IMR-90 (cell line): Measurements from ENCODE around the gene PLA2G4D. TPM values are rescaled to one million over a fixed set of nuclear protein-coding genes. Genes with fewer than 3 reads are reported as not detected.

ENCODE experiments used
- ATAC-seq: fragments of 200-7000 bp; cut with Tn5 transposase; 2 replicates; pipeline ENCODE4 v1.9.1; 2020; ENCODE audit warnings: low read depth, mild to moderate bottlenecking, moderate library complexity
- BruUV-seq: library from RNA; stranded (reverse); fragments of 400-500 nt; replicated peaks from 2 replicates; lab custom pipeline; 2021; lab: Mats Ljungman, UMichigan
- CTCF ChIA-PET: fragments of 300-600 bp; formaldehyde crosslinking; extraction: SDS; loops from one replicate; lab custom pipeline; 2021; ENCODE audit warnings: antibody characterized with exemption; lab: Yijun Ruan, JAX
- POLR2A ChIA-PET: fragments of 300-600 bp; sonication (Branson Sonifier 250); formaldehyde crosslinking; loops from one replicate; lab custom pipeline; 2022; ENCODE audit warnings: antibody characterized with exemption; ENCODE audit not compliant: unreplicated experiment; lab: Charles Lee
- DNase-seq: peaks from one replicate; pipeline ENCODE4 v3.0.0; 2013
- H2AFZ ChIP-seq: replicated peaks from 2 replicates; pipeline ENCODE3; 2013; ENCODE audit warnings: low read length, mild to moderate bottlenecking; ENCODE audit not compliant: poor library complexity
- H2AK5ac ChIP-seq: 2 replicates; pipeline ENCODE4 v1.6.1; 2013; ENCODE audit warnings: low read depth, low read length, inconsistent platforms
- H2AK9ac ChIP-seq: replicated peaks from 2 replicates; pipeline ENCODE3; 2013; ENCODE audit warnings: mild to moderate bottlenecking, low read depth, low read length, moderate library complexity; ENCODE audit not compliant: poor library complexity
- H2BK120ac ChIP-seq: 2 replicates; pipeline ENCODE4 v1.6.1; 2013; ENCODE audit warnings: low read depth, low read length, inconsistent platforms
- H2BK15ac ChIP-seq: 3 replicates; pipeline ENCODE4 v1.6.1; 2013; ENCODE audit warnings: low read depth, low read length, inconsistent platforms
- H2BK20ac ChIP-seq: 2 replicates; pipeline ENCODE4 v1.6.1; 2013; ENCODE audit warnings: low read depth, mild to moderate bottlenecking, inconsistent platforms, low read length, moderate library complexity
- H2BK5ac ChIP-seq: 2 replicates; pipeline ENCODE4 v1.6.1; 2013; ENCODE audit warnings: mild to moderate bottlenecking, low read depth, low read length, inconsistent platforms; ENCODE audit not compliant: poor library complexity, severe bottlenecking
- H3K14ac ChIP-seq: replicated peaks from 2 replicates; pipeline ENCODE4 v1.6.1; 2013; ENCODE audit warnings: low read depth, low read length, inconsistent platforms
- H3K18ac ChIP-seq: 2 replicates; pipeline ENCODE4 v1.6.1; 2013; ENCODE audit warnings: low read depth, low read length, control low read depth
- H3K23ac ChIP-seq: 2 replicates; pipeline ENCODE4 v1.6.1; 2013; ENCODE audit warnings: low read depth, low read length, inconsistent platforms
- H3K27ac ChIP-seq: 2 replicates; pipeline ENCODE4 v1.5.1; 2013; ENCODE audit warnings: mild to moderate bottlenecking, control low read depth, low read length; ENCODE audit not compliant: insufficient read depth
- H3K27me3 ChIP-seq: 2 replicates; pipeline ENCODE4 v1.6.1; 2013; ENCODE audit warnings: low read length; ENCODE audit not compliant: control insufficient read depth, insufficient read depth
- H3K36me3 ChIP-seq: 2 replicates; pipeline ENCODE4 v1.6.1; 2013; ENCODE audit warnings: low read length, mixed read lengths; ENCODE audit not compliant: control insufficient read depth, insufficient read depth
- H3K4ac ChIP-seq: 2 replicates; pipeline ENCODE4 v1.6.1; 2013; ENCODE audit warnings: low read depth, low read length, inconsistent platforms
- H3K4me1 ChIP-seq: 2 replicates; pipeline ENCODE4 v1.6.1; 2013; ENCODE audit warnings: low read length, mixed read lengths; ENCODE audit not compliant: control insufficient read depth, insufficient read depth
- H3K4me2 ChIP-seq: 2 replicates; pipeline ENCODE4 v1.6.1; 2013; ENCODE audit warnings: low read depth, mild to moderate bottlenecking, control low read depth, low read length, moderate library complexity
- H3K4me3 ChIP-seq: 2 replicates; pipeline ENCODE4 v1.5.1; 2013; ENCODE audit warnings: low read depth, mild to moderate bottlenecking, control low read depth, low read length, moderate library complexity; ENCODE audit not compliant: insufficient read depth
- H3K56ac ChIP-seq: 2 replicates; pipeline ENCODE4 v1.6.1; 2013; ENCODE audit warnings: low read length, inconsistent platforms; ENCODE audit not compliant: insufficient read depth; ENCODE audit errors: extremely low read depth
- H3K79me1 ChIP-seq, 2 experiments: 2 replicates each; pipeline ENCODE4 v1.6.1; 2013; ENCODE audit warnings: low read length in 2 of 2, inconsistent platforms in 1 of 2, low read depth in 1 of 2
- H3K9ac ChIP-seq: 2 replicates; pipeline ENCODE4 v1.6.1; 2013; ENCODE audit warnings: low read depth, low read length, control low read depth
- H3K9me1 ChIP-seq: 2 replicates; pipeline ENCODE4 v1.6.1; 2013; ENCODE audit warnings: low read length, inconsistent platforms; ENCODE audit not compliant: insufficient read depth
- H3K9me3 ChIP-seq: 2 replicates; pipeline ENCODE4 v1.6.1; 2013; ENCODE audit warnings: low read length; ENCODE audit not compliant: control insufficient read depth, insufficient read depth
- H4K20me1 ChIP-seq: 2 replicates; pipeline ENCODE4 v1.6.1; 2013; ENCODE audit warnings: low read length, inconsistent platforms; ENCODE audit not compliant: insufficient read depth
- H4K5ac ChIP-seq: 2 replicates; pipeline ENCODE4 v1.6.1; 2013; ENCODE audit warnings: mild to moderate bottlenecking, low read depth, low read length, control low read depth
- H4K8ac ChIP-seq, 2 experiments: 2 replicates each; pipeline ENCODE4 v1.6.1; 2013; ENCODE audit warnings: low read depth in 2 of 2, low read length in 2 of 2, control low read depth in 1 of 2, inconsistent platforms in 1 of 2
- H4K91ac ChIP-seq: 2 replicates; pipeline ENCODE4 v1.6.1; 2013; ENCODE audit warnings: low read depth, low read length, inconsistent platforms; ENCODE audit not compliant: insufficient read depth
- FOS ChIP-seq: fragments of 150-350 bp; IDR thresholded peaks from 2 replicates; pipeline ENCODE4 v1.6.1; 2016; ENCODE audit warnings: low read depth, low read length
- MAZ ChIP-seq: IDR thresholded peaks from 2 replicates; pipeline ENCODE4 v1.6.1; 2012; ENCODE audit warnings: low read depth, mild to moderate bottlenecking, low read length, improper control_type of control experiment, moderate library complexity, borderline replicate concordance
- WGBS, 2 experiments: methylation state at CpG; one replicate each; pipeline versions ENCODE4 v1.1.5 to v1.1.7; 2013; ENCODE audit warnings: missing lambda C conversion rate in 2 of 2; ENCODE audit not compliant: insufficient read length in 1 of 2; ENCODE audit errors: extremely low coverage in 2 of 2; 5-methylcytosine and 5-hydroxymethylcytosine counted together
- dilution Hi-C: fragments of 300-500 bp; cut with HindIII; formaldehyde crosslinking; loops from one replicate; pipeline ENCODE4 v1.14.3; 2018; ENCODE audit warnings: low sequenced_read_pairs; ENCODE audit not compliant: unreplicated experiment
- in situ Hi-C: fragments of 300-500 bp; cut with MboI; formaldehyde crosslinking; loops from 3 replicates; pipeline ENCODE4 v1.14.3; 2019; ENCODE audit warnings: low sequenced_read_pairs, inconsistent platforms, mixed read lengths
- intact Hi-C: fragments of 100-400 bp; cut with micrococcal nuclease; formaldehyde crosslinking; loops from 2 replicates; pipeline ENCODE4 v1.10.0; 2022
- polyA plus RNA-seq, 3 experiments: library from polyadenylated mRNA; depleted of rRNA; stranded (reverse); fragments of >200 nt; gene quantifications; 2 replicates each; pipeline ENCODE4 v1.2.3, GENCODE V29; 2012; ENCODE audit warnings: low replicate concordance in 1 of 3
- total RNA-seq: library from RNA; depleted of rRNA; stranded (reverse); fragments of >200 nt; gene quantifications from 2 replicates; pipeline ENCODE4 v1.2.3, GENCODE V29; 2012

Gene PLA2G4D
- total and polyA plus RNA-seq, 2 of the 4 experiments (the other 2 are of a cell fraction), result not detected

DNA sequence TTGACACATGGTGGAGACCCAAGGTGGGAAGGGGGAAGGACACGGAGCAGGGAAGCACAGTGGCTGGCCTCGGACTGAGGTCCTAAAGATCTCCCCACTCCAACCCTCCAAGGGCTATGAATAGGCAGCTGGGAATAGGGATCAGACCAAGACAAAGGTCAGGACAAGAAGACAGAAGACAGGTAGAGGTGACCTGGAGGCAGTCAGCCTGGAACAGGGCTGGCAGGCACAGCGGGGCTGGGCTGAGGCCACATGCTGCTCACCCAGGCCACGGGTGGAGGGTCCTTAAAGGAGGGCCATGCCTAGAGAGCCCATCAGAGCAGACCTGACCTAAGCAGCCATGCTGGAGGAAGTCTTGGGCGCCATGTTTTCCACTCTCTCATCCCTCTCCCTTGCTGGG, 2.7 kb upstream of the PLA2G4D start:
- dilution Hi-C loops (no loop called here), intact Hi-C loops (no loop called here), in situ Hi-C loops (no loop called here)
- H2BK120ac ChIP-seq, result no peak overlapping the region
- ChIA-PET POLR2A (no interaction called here), CTCF (interaction anchor here (0.5 kb wide), 1 partner anchor 10 kb away, joined by 9 read pairs; no protein-coding TSS in a partner anchor)
- no peak overlapping the region for H3K4me2 ChIP-seq
- H4K91ac ChIP-seq, result no peak overlapping the region
- H3K23ac ChIP-seq, result no peak overlapping the region
- H2AK5ac ChIP-seq, result no peak overlapping the region
- ATAC-seq, result no peak
- 48% methylated on average over 2 of the region's 5 CpGs; no CpG with 5 or more reads in 1 of the 2 experiments for WGBS, 2 experiments
- H3K18ac ChIP-seq, result no peak overlapping the region
- H2AK9ac ChIP-seq, result no peak overlapping the region
- H3K27ac ChIP-seq, result no peak overlapping the region
- no peak overlapping the region for H2AFZ ChIP-seq
- no peaks in the 10 kb centered on the region for H3K79me1 ChIP-seq
- no peak overlapping the region for H4K5ac ChIP-seq
- DNase-seq, result no peak
- H2BK20ac ChIP-seq, result no peak overlapping the region
- BruUV-seq, result no TSS peak
- no peak overlapping the region for H2BK15ac ChIP-seq
- no peak overlapping the region for H3K9ac ChIP-seq
- no peaks in the 10 kb centered on the region for H3K36me3 ChIP-seq
- no peak for TF ChIP-seq FOS
- TF ChIP-seq MAZ, result no peak
- H2BK5ac ChIP-seq, result no peak overlapping the region
- no peak overlapping the region for H3K14ac ChIP-seq
- no peak overlapping the region for H3K4ac ChIP-seq
- no peak overlapping the region for H3K4me3 ChIP-seq
- H3K27me3 ChIP-seq, result peaks cover 43% of the 10 kb centered on the region
- H4K20me1 ChIP-seq, result no peaks in the 10 kb centered on the region
- H3K56ac ChIP-seq, result no peak overlapping the region
- peaks cover 5% of the 10 kb centered on the region; the same call in 1 of the 2 replicates for H3K9me1 ChIP-seq
- no peaks in the 10 kb centered on the region for H3K4me1 ChIP-seq
- no peak overlapping the region for H4K8ac ChIP-seq
- no peaks in the 10 kb centered on the region; the same call in none of the 2 replicates for H3K9me3 ChIP-seq
